CD4-positive, alpha-beta T cell treated with Interleukin-2 at 100 ng/mL for 4 hours (primary cell): ENCODE data around the gene PC.

ENCODE experiments used
- DNase-seq: peaks from one replicate; pipeline ENCODE4 v3.0.0-alpha.2; 2020; ENCODE audit warnings: low spot score

Gene PC

DNA sequence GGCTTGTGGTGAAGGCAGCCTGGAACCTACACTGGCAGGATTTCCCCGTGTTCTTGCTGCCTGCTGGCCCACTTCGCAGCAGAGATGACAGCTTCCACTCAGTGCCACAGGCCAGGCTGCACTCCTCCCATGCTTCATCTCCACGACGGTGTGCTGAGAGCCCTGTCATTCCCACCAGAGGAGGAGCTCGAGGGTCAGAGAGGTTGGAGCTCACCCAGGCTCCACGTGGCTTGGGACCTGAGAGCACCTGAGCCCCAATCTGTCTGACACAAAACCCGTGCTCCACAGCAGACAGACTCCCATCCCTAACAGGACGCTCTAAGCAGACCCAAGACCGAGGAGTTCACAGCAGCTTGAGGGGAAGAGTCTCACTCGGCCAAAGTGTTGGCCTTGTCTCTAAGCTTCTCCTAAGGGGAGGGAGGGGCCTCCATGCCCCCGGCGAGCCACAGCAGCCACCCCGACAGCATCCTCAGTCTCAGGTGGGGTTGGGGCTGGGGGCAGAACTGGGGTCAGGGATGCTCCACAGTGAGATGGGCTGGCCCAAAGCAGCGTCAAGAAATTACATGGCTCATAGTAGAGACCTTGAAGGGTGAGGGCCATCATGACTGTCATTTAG is 90.7 kb downstream of the PC start:
- no peak for DNase-seq

DNA sequence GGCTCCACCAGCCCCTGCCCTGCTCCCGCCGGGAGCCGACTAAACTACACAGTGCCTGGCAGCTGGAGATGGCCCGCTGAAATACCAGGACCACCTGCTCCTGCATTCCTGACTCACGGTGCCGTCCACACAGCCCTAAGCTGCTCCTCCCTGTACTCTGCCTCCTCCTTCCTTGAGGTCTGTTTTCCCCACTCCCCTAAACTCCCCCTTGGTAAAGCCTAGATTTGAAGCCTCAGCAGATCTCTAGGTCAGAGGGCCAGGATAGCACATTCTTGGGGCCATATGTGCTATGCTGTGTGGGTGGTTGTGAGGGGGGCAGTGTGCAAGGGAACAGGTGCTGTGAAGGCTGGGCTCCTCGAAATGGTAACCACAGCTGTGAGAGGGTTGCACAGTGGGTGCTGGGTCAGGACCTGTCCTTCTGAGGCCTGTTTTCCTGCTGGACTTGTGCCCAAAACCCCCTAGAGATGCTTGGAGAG is 91.6 kb downstream of the PC start:
- DNase-seq = no peak

DNA sequence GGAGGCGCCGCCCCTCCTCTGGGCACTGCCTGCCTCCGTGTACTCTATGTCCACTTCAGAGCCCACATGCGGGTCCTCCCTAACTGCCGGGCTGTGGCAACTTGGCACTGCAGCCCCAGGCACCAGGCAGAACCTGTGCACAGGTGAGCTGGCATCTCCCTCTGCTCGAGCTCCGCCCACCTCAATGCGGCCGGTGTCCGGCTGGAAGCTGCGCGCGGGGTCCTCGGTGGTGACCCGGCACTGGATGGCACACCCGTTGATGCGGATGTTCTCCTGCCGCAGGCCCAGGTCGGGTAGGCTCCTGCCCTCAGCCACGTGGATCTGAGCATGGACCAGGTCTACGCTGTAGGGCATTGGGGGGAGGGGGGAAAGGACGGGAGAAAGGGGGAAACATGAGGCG is 92.2 kb downstream of the PC start:
- no peak for DNase-seq

DNA sequence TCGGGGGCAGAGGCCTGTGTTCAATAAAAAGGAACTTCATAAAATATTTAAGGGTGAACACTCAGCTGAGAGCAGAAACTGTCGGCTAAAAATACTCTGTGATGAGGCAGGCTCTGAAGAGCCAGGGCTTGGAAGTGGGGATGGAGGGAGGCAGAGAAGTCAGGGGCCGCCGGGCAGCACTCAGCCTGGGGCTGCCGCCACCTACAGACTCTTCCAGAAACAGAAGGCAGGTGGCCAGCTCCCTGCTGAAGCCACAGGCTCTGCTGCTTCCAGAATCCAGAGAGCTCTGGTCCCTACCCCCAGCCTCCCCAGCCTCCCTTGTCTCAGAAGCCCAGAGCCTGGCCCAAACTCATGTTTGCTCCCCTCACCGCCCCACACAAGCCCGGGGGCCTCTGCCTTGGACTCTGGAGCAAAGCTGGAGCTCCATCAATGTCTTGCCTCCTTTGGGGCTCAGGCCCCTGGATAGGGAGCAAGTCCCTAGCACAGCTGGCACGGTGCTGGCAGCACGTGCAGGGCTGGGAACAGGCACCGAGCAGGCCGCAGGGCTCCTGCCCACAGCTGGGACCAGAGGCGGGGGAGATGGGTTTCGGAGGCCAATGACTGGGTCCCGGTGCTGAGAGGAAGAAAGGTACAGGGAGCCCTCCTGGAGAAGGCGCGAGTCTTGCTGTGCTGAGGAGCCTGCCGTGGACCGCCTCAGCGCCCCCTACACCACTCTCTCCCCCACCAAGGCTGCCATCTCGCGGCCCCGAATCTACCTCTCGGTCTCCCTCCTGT is 93.1 kb downstream of the PC start:
- DNase-seq = no peak

DNA sequence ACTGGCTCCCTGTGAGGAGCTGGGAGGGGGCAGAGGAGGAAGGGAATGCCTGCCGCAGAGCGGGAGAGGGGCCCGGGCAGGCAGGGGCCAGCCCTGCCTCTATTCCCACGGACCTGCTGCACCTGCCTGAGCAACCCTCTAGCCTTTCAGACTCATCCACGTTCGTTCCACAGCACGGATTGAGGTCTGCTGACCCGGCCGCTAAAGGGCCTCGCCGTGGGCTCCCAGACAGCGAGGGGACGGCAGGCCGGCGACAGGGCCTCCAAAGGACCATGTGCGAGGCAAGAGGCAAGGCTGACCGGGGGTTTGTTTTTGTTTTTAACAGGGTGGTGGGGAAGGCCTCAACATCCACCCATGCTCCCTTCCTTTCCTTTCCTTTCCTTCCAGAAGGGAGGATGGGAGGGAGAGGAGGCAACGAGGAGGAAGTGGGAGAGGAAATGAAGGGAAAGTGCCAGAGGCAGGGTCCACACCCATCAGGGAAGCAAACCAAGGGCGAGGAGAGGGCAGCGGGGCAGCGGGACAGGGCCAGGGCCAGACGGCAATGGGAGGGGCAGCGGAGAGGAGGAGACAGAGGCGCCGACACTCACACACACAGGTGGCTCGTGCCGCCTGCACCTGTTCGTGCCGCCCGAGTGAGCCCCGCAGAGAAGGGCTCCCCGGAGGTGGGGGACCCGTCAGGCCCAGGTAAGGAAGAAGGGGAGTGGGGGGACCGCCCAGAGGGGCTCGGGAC is 93.8 kb downstream of the PC start:
- DNase-seq = no peak

GRCh38 chr11:66863428-66864125 is 94.6 kb downstream of the PC start:
- no peak for DNase-seq

GRCh38 chr11:66862559-66863037 is 95.6 kb downstream of the PC start:
- DNase-seq = no peak

GRCh38 chr11:66861774-66862558 is 96.2 kb downstream of the PC start:
- DNase-seq = no peak

DNA sequence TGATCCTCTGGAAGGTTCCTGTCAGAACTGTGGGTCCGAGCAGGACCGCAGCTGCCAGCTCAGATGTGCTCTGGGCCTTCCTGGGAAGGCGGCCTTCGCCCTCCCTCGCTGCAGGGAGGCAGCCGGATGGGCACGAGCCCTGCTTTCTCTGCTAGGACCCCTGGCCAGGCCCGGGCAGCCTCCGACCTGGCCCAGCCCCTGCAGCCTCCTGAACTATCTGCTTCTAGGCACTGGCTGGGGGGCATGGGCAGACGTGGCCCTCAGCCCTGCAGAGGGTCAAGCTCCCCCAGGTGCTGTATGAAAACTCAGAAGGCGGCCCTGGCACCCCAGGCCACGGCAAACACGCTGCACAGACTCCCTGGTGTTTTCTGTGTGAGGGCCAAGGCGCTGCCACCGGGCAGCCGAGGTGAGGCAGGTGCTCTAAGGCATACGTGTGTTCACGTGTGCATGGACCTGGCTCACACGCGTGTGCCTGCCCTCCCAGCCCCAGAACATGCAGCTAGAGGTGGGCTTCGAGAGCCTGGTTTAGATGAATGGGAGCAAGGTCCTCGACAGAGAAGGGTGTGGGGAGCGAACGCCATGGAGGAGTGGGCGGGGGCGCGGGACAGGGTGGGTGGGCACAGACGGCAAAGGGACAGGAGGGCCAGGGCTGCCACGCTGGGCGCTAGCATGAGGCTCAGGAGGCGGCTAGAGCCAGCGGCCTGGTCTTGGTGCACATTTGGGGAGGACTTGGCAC is 97.0 kb downstream of the PC start:
- no peak for DNase-seq

DNA sequence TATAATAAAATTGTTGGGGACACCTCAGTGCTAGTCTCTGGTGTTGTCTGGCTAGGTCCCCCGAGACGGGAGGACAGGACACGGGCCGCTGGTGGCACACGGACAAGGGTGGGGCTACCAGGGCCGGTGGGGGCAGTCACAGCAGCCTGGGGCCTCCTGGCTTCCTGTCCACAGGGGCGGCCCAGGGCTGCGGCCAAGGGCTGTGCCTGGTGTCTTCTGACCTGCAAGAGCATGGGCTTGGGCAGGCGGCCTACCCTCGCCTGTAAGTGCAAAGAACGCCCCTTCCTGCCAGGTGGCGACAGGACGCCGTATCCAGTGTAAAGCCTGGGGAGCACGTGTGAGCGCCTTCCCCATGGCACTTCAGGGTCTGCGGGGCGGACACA is 97.7 kb downstream of the PC start:
- DNase-seq = no peak

- no peak for DNase-seq
Observed at GRCh38 chr11:66859686-66860448, 98.3 kb downstream of the PC start.

DNA sequence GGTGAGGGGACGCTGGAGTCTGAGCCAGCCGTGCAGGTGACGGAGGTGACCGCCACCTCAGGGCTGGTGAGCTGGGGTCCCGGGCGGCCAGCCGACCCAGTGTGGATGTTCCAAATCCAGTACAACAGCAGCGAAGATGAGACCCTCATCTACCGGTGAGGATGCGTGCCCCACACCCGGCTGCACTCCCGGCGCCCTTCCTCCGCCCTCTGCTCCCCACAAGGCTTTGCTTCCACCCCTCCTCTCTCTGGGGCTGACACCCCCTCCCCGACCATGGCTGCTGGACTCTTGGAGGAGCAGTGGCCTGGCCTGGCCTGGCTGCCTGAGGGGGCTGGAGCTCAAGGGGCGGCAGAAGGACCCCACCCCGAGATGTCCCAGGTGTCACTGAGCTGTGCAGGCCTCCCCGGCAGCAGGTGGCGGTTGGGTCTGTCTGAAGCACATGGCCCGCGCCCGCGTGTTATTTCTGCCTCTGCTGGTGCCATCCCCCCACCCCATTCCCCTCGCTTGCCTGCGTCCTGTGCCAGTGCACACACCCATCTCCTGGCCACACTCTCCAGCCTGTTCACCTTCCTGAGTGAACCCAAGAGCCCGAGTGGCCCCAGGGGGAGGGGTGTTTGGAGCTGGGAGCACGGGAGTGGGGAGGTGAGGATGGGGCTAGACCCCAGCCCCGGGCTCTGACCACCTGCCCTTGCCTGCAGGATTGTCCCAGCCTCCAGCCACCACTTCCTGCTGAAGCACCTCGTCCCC is 99.1 kb downstream of the PC start:
- no peak for DNase-seq

- DNase-seq = no peak
Observed at GRCh38 chr11:66858186-66858938, 99.8 kb downstream of the PC start.

DNA sequence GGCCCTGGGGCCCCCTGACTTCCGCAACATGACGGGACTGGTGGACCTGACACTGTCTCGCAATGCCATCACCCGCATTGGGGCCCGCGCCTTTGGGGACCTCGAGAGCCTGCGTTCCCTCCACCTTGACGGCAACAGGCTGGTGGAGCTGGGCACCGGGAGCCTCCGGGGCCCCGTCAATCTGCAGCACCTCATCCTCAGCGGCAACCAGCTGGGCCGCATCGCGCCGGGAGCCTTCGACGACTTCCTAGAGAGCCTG is 100.3 kb downstream of the PC start:
- no peak for DNase-seq

DNA sequence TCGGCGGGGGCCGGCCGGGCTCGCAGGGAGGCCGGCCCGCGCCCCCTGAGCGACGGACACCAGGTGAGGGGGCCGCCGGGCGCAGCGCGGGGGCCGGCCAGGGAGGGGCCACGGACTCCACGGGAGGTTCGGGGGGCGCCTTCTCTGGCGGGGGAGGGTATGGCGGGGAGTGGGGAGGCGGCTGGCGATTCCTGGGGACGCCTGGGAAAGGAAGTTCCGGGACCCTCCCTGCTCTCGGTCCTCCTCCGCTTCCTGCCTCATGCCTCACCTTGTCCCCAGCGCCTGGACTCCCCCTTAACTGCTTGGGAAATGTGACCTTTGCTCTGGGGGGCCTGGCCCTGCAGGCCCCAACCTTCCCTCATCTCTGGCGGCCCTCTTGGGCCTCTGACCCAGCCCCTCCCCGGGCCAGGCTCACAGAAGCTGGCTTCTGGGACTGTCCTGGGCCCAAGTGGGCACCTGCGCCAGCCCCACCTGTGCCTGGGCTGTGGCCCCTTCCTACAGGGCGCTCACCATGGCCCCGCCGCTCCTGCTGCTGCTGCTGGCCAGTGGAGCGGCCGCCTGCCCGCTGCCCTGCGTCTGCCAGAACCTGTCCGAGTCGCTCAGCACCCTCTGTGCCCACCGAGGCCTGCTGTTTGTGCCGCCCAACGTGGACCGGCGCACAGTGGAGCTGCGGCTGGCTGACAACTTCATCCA is 100.8 kb downstream of the PC start:
- no peak for DNase-seq

DNA sequence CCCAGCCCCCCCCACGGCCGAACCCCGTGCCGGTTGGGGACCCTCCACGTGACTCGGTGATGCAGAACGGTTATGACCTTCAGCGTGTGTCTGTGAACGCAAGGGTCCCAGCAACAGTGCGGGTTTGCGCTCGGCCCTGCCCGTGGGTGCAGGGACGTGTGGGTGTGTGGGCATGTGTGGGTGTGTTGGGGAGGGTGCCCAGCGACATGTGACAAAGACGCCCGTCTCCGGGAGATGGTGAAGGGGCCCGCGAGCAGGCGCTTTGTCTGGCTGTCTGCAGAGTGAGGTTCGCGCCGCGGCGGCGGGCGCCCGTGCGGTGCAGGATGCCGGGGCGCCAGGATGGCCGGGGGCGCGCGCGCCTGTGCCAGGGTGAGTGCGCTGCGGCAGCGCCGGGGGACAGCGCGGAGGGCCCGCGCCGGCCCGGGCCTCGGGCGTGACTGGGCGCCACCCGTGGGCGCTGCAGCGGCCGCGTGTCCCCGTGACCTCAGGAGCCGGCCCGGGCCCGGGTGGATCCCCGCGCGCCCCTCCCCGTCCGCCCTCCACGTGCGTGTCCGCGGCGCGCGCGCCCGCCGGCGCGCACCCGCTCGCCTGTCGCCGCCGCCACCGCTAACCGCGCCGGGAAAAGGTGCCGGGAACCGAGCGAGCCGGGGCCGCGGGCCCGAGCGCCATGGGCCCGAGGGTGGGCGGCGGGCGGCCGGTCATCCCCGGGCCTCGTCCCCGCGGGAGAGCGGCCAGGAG is 101.5 kb downstream of the PC start, which contains the start of gene LRFN4:
TSS of gene LRFN4 (plus strand) at position 569 of the 738 bp plus-strand sequence. CDS start 681 bp downstream, outside the sequence.
- DNase-seq = no peak
